ENCODE measurements around the gene KAZALD1.

DNA sequence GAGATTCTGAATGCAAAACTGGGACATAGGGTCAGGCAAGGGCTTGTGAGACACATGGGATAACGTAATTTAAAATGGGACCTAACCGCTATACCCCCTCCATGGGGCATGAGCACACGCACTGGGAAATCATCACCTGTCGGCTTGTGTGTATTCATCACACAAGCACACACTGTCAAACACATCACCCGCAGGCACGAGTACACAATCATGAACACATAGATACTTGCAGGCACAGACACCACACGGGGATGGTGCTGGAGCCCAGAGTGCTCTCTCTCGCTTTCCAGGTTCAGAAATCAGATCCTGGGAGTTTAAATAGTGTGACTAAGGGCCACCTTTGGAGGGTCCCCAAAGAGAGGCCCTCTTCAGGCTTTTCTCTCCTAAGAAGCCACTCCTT, 49.8 kb downstream of the KAZALD1 start:
- TF ChIP-seq, protein P1, sequence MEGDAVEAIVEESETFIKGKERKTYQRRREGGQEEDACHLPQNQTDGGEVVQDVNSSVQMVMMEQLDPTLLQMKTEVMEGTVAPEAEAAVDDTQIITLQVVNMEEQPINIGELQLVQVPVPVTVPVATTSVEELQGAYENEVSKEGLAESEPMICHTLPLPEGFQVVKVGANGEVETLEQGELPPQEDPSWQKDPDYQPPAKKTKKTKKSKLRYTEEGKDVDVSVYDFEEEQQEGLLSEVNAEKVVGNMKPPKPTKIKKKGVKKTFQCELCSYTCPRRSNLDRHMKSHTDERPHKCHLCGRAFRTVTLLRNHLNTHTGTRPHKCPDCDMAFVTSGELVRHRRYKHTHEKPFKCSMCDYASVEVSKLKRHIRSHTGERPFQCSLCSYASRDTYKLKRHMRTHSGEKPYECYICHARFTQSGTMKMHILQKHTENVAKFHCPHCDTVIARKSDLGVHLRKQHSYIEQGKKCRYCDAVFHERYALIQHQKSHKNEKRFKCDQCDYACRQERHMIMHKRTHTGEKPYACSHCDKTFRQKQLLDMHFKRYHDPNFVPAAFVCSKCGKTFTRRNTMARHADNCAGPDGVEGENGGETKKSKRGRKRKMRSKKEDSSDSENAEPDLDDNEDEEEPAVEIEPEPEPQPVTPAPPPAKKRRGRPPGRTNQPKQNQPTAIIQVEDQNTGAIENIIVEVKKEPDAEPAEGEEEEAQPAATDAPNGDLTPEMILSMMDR (IDR thresholded peaks at IDR 0.05): no peak
- TF ChIP-seq POLR2A (IDR thresholded peaks at IDR 0.05): no peak
